ENCODE measurements around the gene SLC13A3.

Gene SLC13A3

GRCh38 chr20:46631874-46632446 lies 19.3 kb downstream of the SLC13A3 start:
- no peak for DNase-seq

- DNase-seq, result peak; percentile 39
These were observed 19.9 kb downstream of the SLC13A3 start for GRCh38 chr20:46631212-46631869.

- DNase-seq, result no peak
These were observed 21.0 kb downstream of the SLC13A3 start for GRCh38 chr20:46630306-46630705.

GRCh38 chr20:46629341-46629740 lies 21.9 kb downstream of the SLC13A3 start:
- no peak for DNase-seq

DNA sequence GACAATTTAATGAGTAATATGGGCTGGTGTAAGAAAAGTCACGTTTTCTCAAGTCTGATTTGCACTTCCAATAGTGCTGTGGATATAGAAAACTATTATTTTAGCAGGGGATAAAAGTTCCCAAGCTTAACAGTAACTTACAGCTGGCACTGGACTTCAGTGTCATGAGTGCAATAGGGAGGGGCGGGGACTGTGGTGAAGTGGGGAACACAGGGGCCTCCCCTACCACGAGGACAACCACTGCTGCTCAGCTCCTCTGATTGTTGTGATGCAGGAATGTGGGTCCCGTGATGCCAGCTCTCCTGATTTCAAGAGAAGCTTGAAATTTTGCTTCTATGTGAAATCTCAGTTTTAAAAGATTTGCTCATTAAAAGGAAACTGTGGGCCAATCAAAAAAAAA lies 24.0 kb downstream of the SLC13A3 start:
- no peak for DNase-seq

DNA sequence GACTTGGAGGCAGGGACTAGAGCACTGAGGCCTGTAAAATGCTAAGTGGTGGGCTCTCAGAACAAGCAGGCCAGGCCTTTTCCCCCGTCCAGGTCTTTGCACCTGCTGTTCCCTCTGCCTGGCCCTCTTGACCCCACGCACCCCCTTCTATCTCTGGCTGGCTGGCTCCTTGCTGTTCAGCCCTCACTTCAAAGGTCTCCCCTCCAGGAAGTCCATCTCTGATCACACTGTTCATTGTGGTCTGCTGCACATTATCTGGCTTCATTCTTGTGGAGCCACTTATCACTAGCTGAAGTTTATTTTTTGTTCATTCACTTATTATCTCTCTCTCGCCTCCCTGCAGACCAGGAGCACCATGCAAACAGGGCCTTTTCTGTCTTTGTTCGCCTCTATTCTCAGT lies 24.5 kb downstream of the SLC13A3 start:
- no peak for DNase-seq

GRCh38 chr20:46625875-46626373 lies 25.3 kb downstream of the SLC13A3 start:
- DNase-seq, result no peak

- DNase-seq, result no peak
These were observed 26.3 kb downstream of the SLC13A3 start for GRCh38 chr20:46624946-46625345.

- no peak for DNase-seq
These were observed 29.1 kb downstream of the SLC13A3 start for GRCh38 chr20:46622165-46622564.

GRCh38 chr20:46621492-46621891 lies 29.8 kb downstream of the SLC13A3 start:
- no peak for DNase-seq

DNA sequence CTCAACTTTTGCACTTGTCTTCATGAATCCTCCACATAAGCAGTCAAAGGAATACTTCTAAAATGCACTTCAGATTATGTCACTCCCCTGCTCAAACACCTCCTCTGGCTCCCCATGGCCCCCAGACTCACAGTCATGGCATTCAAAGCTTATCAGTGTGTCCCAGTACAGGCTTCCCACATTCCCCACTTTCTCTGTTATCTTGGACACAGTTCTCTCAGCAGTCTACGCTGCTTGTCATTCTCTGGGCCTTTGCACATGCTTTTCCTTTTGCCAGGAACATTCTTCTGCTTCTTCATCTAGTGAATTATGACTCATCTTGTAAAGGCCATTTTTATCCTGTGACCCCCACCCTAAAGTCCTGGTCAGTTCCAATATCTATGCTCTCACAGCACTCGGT lies 31.8 kb downstream of the SLC13A3 start:
- no peak for DNase-seq

GRCh38 chr20:46618316-46619100 lies 32.8 kb downstream of the SLC13A3 start:
- no peak for DNase-seq

GRCh38 chr20:46614503-46614902 lies 36.8 kb downstream of the SLC13A3 start:
- DNase-seq, result no peak

GRCh38 chr20:46610145-46610544 lies 41.1 kb downstream of the SLC13A3 start:
- DNase-seq, result no peak

DNA sequence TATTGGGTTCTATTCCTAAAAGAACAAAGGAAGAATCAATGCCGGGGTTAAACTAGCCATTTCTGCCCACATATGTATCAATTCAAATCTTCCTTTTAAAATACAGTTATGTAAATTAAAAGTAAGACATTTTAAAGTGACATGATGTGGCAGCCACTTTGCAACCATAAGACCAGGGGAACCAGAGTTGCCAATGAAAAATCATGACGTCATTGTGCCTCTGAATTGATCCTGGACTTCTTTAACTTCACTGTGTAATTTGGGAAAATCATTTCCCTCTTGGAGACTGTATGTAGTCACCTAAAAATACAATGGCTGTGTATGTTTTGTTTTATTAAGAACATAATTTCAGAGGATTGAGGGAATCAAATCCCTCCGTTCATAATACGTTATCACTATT lies 42.2 kb downstream of the SLC13A3 start:
- DNase-seq, result no peak

DNA sequence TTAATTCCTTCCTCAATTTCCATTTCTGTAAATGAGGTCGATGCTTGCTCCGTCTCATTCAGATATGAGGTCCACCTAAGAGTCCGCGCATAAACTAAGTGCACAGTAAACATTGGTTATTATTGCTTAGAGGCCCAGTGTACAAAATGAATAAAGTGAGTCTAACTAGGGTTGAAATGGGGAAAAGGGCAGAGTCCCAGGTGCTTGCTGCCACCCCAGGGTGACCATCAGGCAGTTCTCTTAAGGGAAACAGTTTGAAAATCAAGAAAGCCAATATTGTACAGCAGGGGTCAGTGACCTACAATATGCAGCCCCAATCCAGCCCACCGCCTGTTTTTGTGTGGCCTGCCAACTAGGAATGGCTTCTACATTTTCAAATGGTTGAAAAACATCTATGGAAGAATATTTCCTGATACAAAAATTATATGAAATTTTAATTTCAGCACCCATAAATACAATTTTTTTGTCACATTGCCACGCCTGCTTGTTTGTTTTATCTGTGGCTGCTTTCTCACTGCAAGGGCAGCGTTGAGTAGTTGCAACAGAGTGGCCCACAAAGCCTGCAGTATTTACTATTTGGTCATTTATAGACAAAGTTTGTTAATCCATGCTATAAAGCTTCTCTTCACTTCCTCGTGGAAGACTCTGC lies 43.3 kb downstream of the SLC13A3 start:
- no peak for DNase-seq

DNA sequence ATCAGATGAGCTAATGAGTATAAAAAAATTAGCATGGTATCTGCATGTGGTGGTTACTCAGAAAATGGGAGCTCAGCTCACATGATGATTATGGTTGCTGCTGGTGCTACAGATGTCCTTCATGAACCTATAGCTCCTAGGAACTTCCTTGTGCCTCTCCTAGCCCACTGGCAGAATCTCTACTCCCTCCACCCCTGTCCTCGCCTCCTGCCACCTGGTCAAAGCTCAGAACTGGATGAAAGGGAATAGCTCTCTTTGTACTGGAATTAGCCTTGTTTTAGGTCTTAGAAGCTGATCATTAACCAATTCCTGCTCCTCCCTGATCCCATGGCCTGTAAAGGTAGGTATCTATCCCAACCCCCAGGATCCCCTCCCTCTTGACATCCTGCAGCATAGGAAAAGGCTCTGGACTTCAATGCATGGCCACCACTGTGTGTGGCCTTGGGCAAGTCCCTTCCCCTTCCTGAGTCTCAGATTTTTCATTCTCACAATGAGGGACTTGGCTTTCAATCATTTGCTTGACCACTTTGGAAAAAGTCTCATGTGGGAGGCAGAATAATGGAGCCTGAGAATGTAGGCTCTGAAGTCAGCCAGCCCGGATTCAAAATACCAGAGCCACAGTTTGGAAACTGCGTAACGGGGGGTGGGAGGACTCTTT lies 43.9 kb downstream of the SLC13A3 start:
- DNase-seq, result no peak

DNA sequence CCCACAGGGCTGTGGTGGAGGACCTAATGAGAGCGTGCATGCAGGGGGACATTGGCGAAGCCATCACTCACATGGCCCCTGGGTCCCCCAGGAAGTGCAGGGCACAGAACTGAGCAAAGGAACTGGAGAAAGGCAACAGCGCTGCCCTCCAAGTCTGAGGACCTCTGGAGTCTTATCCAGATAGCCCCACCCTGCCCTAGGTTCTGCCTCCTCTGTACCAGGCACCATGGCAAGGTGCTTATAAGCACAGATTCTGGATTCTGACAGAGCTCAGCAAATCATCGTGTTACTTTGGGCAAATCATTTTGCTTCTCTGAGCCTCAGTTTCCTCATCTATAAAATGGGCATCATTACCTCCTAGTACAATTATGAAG lies 44.5 kb downstream of the SLC13A3 start:
- DNase-seq, result no peak

- no peak for DNase-seq
These were observed 45.1 kb downstream of the SLC13A3 start for GRCh38 chr20:46605978-46606816.

DNA sequence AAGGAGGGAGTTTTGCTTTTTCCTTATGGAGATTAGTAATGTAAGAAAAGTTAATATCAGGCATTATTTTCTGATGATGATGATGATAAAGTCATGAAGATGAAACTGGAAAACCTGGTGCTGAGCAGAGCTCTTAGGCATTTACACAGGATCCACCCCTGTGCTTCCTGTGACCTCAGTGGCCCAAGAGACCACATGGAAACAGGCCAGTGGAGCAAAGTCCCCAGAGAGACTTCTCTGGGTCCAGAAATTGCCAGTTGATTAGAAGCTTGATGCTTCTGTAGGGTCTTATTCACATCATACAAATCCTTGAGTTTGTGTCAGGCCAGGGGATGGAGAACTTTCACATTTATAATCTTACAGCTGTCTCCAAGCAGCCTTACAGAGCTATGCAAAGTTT lies 46.1 kb downstream of the SLC13A3 start:
- DNase-seq, result no peak

DNA sequence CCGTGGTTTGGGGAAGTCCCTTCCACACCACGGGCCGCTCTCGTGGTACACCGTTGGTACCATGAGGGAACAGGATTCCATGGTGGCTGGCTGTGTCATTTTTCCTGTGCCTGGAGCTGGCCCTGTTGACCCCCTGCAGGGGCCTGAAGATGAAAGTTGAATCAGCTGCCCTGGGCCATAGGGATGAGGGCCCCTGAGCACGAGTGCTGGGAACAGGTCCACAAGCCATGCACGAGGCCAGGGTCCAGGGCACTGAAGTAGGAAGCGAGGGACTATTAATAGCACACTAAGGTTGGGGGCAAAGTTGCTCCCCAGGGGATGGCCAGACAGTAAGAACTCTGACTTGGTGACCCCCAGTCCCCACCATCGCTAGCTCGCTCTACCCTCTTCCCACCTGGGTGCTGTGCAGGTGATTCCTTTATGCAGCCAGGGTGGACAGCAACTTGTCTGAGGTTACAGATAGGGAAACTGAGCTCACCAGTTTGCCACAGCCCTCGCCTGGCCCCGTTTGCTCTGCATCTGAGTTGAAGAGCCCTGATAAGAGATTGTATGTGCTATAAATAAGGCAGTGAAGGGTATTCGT lies 46.6 kb downstream of the SLC13A3 start:
- DNase-seq, result no peak

GRCh38 chr20:46602429-46602828 lies 48.8 kb downstream of the SLC13A3 start:
- DNase-seq, result no peak
